ENCODE measurements around the gene TBXAS1.

TBXAS1 gene

DNA sequence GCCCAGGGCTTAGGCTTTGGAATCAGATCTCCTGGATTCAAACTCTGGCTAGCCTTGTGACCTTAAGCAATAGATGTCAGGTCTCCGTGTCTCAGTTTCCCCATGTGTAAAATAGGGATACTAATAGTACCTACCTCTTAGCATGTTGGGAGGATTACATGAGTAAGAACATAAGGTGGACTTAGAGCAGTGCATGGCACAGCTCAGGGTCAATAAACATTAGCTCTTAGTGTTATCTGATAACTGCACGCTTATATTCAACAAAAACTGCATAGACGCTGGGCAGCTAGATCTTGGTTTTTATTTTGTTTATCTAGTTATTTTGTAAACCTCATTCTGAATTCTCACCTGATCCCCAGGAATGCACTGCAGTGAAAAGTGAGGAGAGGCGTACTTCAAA, 17.2 kb downstream of the TBXAS1 start:
- TF ChIP-seq, protein P1, sequence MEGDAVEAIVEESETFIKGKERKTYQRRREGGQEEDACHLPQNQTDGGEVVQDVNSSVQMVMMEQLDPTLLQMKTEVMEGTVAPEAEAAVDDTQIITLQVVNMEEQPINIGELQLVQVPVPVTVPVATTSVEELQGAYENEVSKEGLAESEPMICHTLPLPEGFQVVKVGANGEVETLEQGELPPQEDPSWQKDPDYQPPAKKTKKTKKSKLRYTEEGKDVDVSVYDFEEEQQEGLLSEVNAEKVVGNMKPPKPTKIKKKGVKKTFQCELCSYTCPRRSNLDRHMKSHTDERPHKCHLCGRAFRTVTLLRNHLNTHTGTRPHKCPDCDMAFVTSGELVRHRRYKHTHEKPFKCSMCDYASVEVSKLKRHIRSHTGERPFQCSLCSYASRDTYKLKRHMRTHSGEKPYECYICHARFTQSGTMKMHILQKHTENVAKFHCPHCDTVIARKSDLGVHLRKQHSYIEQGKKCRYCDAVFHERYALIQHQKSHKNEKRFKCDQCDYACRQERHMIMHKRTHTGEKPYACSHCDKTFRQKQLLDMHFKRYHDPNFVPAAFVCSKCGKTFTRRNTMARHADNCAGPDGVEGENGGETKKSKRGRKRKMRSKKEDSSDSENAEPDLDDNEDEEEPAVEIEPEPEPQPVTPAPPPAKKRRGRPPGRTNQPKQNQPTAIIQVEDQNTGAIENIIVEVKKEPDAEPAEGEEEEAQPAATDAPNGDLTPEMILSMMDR (IDR thresholded peaks at IDR 0.05; ENCODE audit: low read depth, low read length): no peak
- no peak for DNase-seq (ENCODE audit: extremely low read depth, low read depth)

DNA sequence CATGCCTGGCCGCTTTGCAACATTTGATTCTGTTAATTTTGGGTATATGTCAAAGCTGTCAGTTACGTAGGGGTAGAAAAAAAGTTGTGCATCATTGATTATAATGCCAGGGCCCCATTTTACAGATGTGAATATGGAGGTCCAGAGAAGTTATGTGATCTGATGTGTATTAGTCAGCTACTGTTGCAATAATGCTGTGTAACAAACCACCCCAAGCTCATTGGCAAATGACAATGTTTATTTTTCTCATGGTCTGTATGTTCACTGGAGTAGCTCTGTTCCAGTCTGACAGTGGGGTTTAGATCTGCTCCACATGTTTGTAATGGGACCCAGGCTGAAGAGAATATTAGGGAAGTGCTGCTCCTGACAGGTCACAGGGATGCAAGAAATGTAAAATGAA, 19.2 kb downstream of the TBXAS1 start:
- DNase-seq (ENCODE audit: extremely low read depth, low read depth): no peak
- TF ChIP-seq, protein P1 (IDR thresholded peaks at IDR 0.05; ENCODE audit: low read depth, low read length): no peak

DNA sequence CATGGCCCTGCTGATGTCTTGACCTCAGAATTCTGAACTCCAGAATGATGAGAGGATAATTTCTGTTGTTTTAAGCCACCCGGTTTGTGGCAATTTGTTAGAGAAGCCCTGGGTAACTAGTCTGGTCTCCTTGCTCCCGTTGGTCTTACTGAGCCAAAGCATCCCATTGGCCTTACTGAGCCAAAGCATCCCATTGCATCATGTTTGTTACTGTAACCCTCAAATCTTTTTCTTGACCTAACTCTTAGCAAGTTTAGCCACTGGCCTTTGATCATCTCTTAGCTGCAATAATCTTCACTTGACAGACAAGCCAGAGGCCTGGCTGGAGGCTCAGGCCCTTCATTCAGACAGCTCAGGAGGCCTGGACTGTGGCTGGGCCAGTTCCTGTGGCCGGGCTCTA, 21.8 kb downstream of the TBXAS1 start:
- no peak for DNase-seq (ENCODE audit: extremely low read depth, low read depth)
- TF ChIP-seq, protein P1 (IDR thresholded peaks at IDR 0.05; ENCODE audit: low read depth, low read length): no peak

DNA sequence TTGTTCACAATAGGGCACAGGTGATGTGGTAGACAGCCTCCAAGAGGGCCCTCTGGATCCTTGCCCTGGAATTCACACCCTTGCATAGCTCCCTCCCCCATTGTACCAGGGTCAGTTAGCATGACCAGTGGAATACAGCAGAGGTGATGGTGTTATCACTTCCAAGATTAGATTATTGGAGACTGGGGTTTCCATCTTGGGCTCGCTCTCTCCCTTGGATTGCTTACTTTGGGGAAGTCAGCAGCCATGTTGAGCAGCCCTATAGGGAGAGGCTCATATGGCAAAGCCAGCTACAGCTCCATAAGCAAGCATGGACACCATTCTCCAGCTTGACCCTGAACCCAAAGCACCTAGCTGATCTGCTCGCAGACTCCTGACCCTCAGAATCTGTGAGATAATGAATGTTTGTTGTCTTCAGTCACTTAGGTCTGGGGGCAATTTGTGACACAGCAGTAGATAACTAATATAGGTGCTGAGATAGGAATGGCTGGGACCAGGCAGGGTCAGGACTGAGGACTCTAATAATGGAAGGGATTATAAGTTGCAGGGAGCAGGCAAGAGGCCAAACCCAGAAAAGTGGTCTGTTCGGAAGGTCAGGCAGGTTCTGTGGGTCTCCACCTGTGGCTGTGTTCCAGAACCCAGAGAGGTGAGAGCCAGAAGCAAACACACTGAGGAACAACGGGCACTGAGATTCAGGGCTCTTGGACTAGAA, 22.9 kb downstream of the TBXAS1 start:
- TF ChIP-seq, protein P1 (IDR thresholded peaks at IDR 0.05; ENCODE audit: low read depth, low read length): no peak
- no peak for DNase-seq (ENCODE audit: extremely low read depth, low read depth)

DNA sequence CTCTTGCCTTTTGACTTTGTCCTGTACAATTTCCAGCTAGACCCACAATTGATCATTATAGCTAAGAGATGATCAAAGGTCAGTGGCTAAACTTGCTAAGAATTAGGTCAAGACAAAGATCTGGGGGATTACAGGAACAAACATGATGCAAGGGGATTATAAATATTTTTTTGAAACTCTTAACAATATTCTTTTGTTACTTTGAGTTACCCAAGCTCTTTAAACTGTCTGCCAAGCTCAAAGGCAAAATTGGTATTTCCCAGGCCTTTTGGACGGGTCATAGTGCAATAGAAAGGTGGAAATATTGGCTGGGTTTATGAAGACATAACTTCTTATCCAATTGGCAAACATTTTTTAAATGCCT, 23.4 kb downstream of the TBXAS1 start:
- TF ChIP-seq, protein P1 (IDR thresholded peaks at IDR 0.05; ENCODE audit: low read depth, low read length): no peak

DNA sequence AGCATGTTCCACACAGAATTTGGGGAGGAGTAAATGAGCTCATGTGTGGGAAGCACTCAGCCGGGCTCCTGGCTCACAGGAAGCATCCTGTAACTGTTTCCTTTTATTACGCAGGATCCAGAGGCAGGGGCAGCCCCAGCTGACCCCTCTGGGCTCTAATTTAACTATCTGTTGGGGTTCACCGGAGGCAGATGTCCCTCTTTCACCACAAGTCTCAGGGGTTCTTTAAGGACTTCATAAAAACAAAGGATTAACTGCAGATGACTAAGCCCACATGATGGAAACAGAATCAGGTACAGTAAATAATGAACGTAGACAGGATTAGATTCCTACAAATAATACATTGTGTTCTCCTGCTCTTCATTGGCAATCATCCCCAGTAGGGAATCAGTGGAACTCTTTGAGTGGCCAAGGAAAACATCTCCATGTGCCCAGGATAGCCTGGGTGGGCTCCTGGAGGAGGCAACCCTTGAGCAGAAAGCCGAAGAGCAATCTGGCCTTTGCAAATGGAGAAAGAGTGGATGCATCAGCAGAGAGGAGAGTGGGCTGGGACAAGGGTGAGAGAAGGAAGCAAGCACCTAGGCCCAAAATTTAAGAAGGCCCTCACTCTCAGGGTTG, 24.6 kb downstream of the TBXAS1 start:
- peak; percentile 28 for DNase-seq (ENCODE audit: extremely low read depth, low read depth)
- TF ChIP-seq, protein P1 (IDR thresholded peaks at IDR 0.05; ENCODE audit: low read depth, low read length): no peak

More for the DNA sequence above, 23.4 kb downstream of the TBXAS1 start:
- DNase-seq (ENCODE audit: extremely low read depth, low read depth): no peak

DNA sequence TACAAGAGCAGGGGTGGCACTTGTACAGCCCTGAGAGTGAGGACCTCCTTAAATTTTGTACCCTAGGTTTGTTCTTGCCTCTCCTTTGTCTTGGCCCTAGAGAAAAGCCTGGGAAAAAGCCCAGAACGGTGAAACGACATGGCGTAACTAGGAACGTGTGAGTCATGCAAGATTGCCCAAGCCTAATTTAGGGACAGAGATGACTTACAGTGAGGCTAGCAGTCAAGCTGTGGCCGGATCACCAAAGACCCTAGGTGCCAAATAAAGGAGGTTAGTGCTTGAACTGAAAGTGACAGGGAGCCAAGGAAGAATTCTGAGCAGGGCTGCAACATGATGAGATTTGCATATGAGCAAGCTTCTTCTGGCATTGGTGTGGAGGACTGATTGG, 25.1 kb downstream of the TBXAS1 start:
- TF ChIP-seq, protein P1 (IDR thresholded peaks at IDR 0.05; ENCODE audit: low read depth, low read length): no peak
- DNase-seq (ENCODE audit: extremely low read depth, low read depth): peak; percentile 52
